GM18502 (cell line): ENCODE measurements around the gene MYBPC3.

Experiments
- ATAC-seq: cut with Tn5 transposase; IDR thresholded peaks from one replicate; pipeline ENCODE4 v1.9.1; 2021; ENCODE audit warnings: mild to moderate bottlenecking; ENCODE audit not compliant: unreplicated experiment, poor library complexity

Gene MYBPC3

DNA sequence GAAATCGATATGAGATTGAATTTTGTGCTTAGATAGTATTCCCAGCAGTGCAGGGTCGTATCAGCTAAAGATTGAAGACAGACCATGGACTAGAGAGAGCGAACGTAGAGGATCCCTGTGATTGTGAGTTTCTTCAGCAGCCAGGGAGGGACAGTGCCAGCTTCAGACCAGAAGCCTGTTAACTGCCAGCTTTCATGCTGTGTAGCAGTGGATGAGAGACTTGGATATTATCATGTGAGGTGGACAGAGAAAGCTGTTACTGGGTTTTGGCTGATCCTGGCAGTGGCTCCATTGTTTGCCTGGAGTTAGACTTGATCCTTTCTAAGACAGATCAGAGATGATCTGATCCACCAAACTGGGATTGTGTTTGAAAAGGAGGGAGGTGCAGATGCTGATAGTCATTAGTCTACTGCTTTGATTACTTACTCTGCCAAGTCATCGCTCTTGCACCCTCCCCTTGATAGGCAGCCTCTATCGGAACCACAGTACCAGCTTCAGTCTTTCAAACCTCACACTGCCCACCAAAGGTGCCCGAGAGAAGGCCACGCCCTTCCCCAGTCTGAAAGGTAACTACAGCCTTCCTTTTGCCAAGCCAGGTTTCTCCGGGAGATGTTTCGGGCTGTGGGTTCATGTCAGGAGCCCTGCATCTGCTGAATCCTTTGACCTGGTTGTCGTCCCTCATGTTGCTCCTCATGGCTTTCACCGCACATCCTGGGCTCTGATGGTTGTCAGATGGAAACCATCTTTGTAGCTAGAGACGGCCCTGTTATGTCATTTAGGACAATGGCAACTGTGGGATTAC is 66.3 kb downstream of the MYBPC3 start:
- no peak for ATAC-seq

GRCh38 chr11:47284151-47284550 is 68.4 kb downstream of the MYBPC3 start:
- ATAC-seq: no peak

DNA sequence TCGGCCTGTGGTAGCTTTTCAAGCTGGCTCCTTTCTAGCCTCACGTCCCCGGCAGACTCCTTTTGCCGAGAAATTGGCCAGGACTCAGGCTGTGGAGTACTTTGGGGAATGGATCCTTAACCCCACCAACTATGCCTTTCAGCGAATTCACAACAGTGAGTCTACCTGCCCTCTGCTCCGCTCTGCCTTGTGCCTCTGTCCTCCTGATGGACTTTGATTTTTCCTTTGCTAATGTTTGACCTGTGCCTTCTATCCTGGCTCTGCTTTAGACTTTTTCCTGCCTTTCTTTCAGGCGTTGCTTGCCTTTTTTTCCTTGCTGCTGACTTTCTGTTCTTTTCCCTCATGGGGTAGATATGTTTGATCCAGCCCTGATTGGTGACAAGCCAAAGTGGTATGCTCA is 70.0 kb downstream of the MYBPC3 start:
- ATAC-seq: no peak
